Smooth muscle cell (in vitro differentiated cells): ENCODE measurements around the gene OBP2B. TPM values are rescaled to one million over a fixed set of nuclear protein-coding genes. Genes with fewer than 3 reads are reported as not detected.
"Not testable (repeated sequence)": the region's sequence is repeated elsewhere in the genome, so short reads cannot be mapped to it uniquely, and the experiment has no call there.

Experiments used
- DNase-seq: peaks from one replicate; lab custom pipeline; 2025; ENCODE audit not compliant: unreplicated experiment; lab: John Stamatoyannopoulos, UW
- H2AFZ ChIP-seq: fragments of 200-600 bp; sonication (generic); 2 replicates; pipeline ENCODE4 v1.6.0; 2016; ENCODE audit warnings: antibody characterized with exemption, low read depth, mild to moderate bottlenecking
- H3F3A ChIP-seq: fragments of 200-600 bp; sonication (generic); 2 replicates; pipeline ENCODE4 v1.6.0; 2017; ENCODE audit warnings: antibody characterized with exemption, low read depth
- H3K27ac ChIP-seq: fragments of 200-600 bp; sonication (generic); 2 replicates; pipeline ENCODE4 v1.5.1; 2016; ENCODE audit warnings: low read depth, mild to moderate bottlenecking
- H3K27me3 ChIP-seq: fragments of 200-600 bp; sonication (generic); 2 replicates; pipeline ENCODE4 v1.6.1; 2016; ENCODE audit warnings: low read depth, mild to moderate bottlenecking
- H3K36me3 ChIP-seq: fragments of 200-600 bp; sonication (generic); 2 replicates; pipeline ENCODE4 v1.5.1; 2016; ENCODE audit warnings: low read depth
- H3K4me1 ChIP-seq: fragments of 200-600 bp; sonication (generic); 2 replicates; pipeline ENCODE4 v1.5.1; 2016; ENCODE audit warnings: low read depth
- H3K4me2 ChIP-seq: fragments of 200-600 bp; sonication (generic); 2 replicates; pipeline ENCODE4 v1.6.0; 2016; ENCODE audit warnings: mild to moderate bottlenecking
- H3K4me3 ChIP-seq: fragments of 200-600 bp; sonication (generic); 2 replicates; pipeline ENCODE4 v1.5.1; 2016; ENCODE audit warnings: mild to moderate bottlenecking
- H3K79me2 ChIP-seq: fragments of 200-600 bp; sonication (generic); 2 replicates; pipeline ENCODE4 v1.6.0; 2016; ENCODE audit warnings: low read depth, mild to moderate bottlenecking
- H3K9ac ChIP-seq: fragments of 200-600 bp; sonication (generic); 2 replicates; pipeline ENCODE4 v1.6.0; 2016; ENCODE audit warnings: low read depth
- H3K9me3 ChIP-seq: fragments of 200-600 bp; sonication (generic); replicated peaks from 2 replicates; pipeline ENCODE4 v1.5.1; 2016; ENCODE audit warnings: low read depth
- H4K20me1 ChIP-seq: fragments of 200-600 bp; sonication (generic); 2 replicates; pipeline ENCODE4 v1.6.0; 2016; ENCODE audit warnings: low read depth
- CTCF ChIP-seq: fragments of 200-600 bp; sonication (generic); IDR thresholded peaks from 2 replicates; pipeline ENCODE4 v1.5.1; 2017; ENCODE audit warnings: borderline replicate concordance, mild to moderate bottlenecking, antibody characterized with exemption; ENCODE audit not compliant: insufficient read depth, poor library complexity, severe bottlenecking
- WGBS: methylation state at CpG from one replicate; pipeline ENCODE4 v1.1.7; 2016; ENCODE audit warnings: low lambda C conversion rate; 5-methylcytosine and 5-hydroxymethylcytosine counted together
- polyA plus RNA-seq: library from polyadenylated mRNA; unstranded; fragments of >200 nt; fragmentation: Nextera tagmentation; extraction: Ambion mirVana; gene quantifications from 2 replicates; pipeline ENCODE4 v1.2.1, GENCODE V29; 2016
- total RNA-seq: library from RNA; depleted of rRNA; stranded (reverse); fragments of >200 nt; gene quantifications from 2 replicates; pipeline ENCODE4 v1.2.3, GENCODE V29; 2014

OBP2B gene
- total and polyA plus RNA-seq, 2 experiments from 2014 or later: not detected

- Histone ChIP-seq H2AFZ (no peak overlapping the region), H3K27me3 (no peaks in the 10 kb centered on the region), H3F3A (no peaks in the 10 kb centered on the region), H3K4me2 (no peak overlapping the region), H3K9ac (no peak overlapping the region), H3K4me3 (no peak overlapping the region), H4K20me1 (no peaks in the 10 kb centered on the region), H3K4me1 (no peaks in the 10 kb centered on the region), H3K36me3 (no peaks in the 10 kb centered on the region), H3K27ac (no peak overlapping the region), H3K9me3 (no peaks in the 10 kb centered on the region), H3K79me2 (no peaks in the 10 kb centered on the region)
- no peak for DNase-seq
- TF ChIP-seq CTCF: no peak
- WGBS: 83% methylated on average over 5 of the region's 5 CpGs
Observed at GRCh38 chr9:133230093-133230492, 21.0 kb upstream of the OBP2B start.

GRCh38 chr9:133228474-133229193 lies 19.6 kb upstream of the OBP2B start:
- H3K9ac ChIP-seq, H4K20me1 ChIP-seq, H3K4me1 ChIP-seq, H3K4me2 ChIP-seq, H3K4me3 ChIP-seq, DNase-seq, H3K27me3 ChIP-seq, H3K79me2 ChIP-seq, H2AFZ ChIP-seq, H3K36me3 ChIP-seq, H3F3A ChIP-seq, H3K9me3 ChIP-seq, H3K27ac ChIP-seq: not testable (repeated sequence)
- 88% methylated on average over 22 of the region's 22 CpGs for WGBS

GRCh38 chr9:133227996-133228395 lies 18.9 kb upstream of the OBP2B start:
- H3K9me3 ChIP-seq, H3K4me2 ChIP-seq, H3K9ac ChIP-seq, DNase-seq, H3K27ac ChIP-seq, H4K20me1 ChIP-seq, H3K4me1 ChIP-seq, H3K36me3 ChIP-seq, H3K4me3 ChIP-seq, H3K79me2 ChIP-seq, H3F3A ChIP-seq, H3K27me3 ChIP-seq, H2AFZ ChIP-seq: not testable (repeated sequence)
- 95% methylated on average over 8 of the region's 8 CpGs for WGBS

GRCh38 chr9:133227242-133227860 lies 18.3 kb upstream of the OBP2B start:
- H2AFZ ChIP-seq: no peak overlapping the region
- no peak overlapping the region for H3K4me3 ChIP-seq
- H3K27me3 ChIP-seq: no peaks in the 10 kb centered on the region
- no peaks in the 10 kb centered on the region for H4K20me1 ChIP-seq
- no peak overlapping the region for H3K27ac ChIP-seq
- H3K4me1 ChIP-seq: no peaks in the 10 kb centered on the region
- no peaks in the 10 kb centered on the region for H3F3A ChIP-seq
- TF ChIP-seq CTCF: no peak
- no peak overlapping the region for H3K9ac ChIP-seq
- H3K36me3 ChIP-seq: no peaks in the 10 kb centered on the region
- no peaks in the 10 kb centered on the region for H3K9me3 ChIP-seq
- no peak overlapping the region for H3K4me2 ChIP-seq
- no peak for DNase-seq
- 87% methylated on average over 11 of the region's 11 CpGs for WGBS
- no peaks in the 10 kb centered on the region for H3K79me2 ChIP-seq
